Measurements from ENCODE around the gene SRMS. TPM values are rescaled to one million over a fixed set of nuclear protein-coding genes. Genes with fewer than 3 reads are reported as not detected.
A peak's percentile ranks its signal among the peaks of the same experiment; 100 is the strongest.

SRMS gene
- total and polyA plus RNA-seq, 4 donors = 0.06 TPM; not detected in 3

- no peak overlapping the region for H3K9ac ChIP-seq (ENCODE audit: insufficient read depth in 1 of 2, low read length in 2 of 2)
- H3K4me3 ChIP-seq = no peak overlapping the region
- H3K4me1 ChIP-seq (ENCODE audit: control insufficient read depth in 5 of 5, insufficient read depth in 5 of 5, low read length in 5 of 5) = no peaks in the 10 kb centered on the region
- DNase-seq = peak; percentile 13 to 39 (median 34)
- H3K27me3 ChIP-seq (ENCODE audit: control insufficient read depth in 3 of 3, insufficient read depth in 3 of 3, low read length in 2 of 3) = no peaks in the 10 kb centered on the region
- no peaks in the 10 kb centered on the region for H3K9me3 ChIP-seq (ENCODE audit: control insufficient read depth in 4 of 4, insufficient read depth in 3 of 4, low read length in 3 of 4)
- no peak for TF ChIP-seq CTCF (IDR thresholded peaks at IDR 0.05; ENCODE audit: control extremely low read depth, extremely low read depth)
- ATAC-seq (ENCODE audit: insufficient read depth, low FRiP score) = no peak
- peaks cover 8 to 53% (median 10%) of the 10 kb centered on the region in 4 donors for H3K36me3 ChIP-seq (ENCODE audit: control insufficient read depth in 4 of 4, insufficient read depth in 4 of 4, low read length in 4 of 4)
- 41 to 59% methylated on average over 19 of the region's 19 CpGs for WGBS, 2 donors
- no peak overlapping the region for H3K27ac ChIP-seq (ENCODE audit: low read depth in 1 of 2, low read length in 1 of 2)
Observed at GRCh38 chr20:63587776-63588591, 40.4 kb upstream of the SRMS start.

DNA sequence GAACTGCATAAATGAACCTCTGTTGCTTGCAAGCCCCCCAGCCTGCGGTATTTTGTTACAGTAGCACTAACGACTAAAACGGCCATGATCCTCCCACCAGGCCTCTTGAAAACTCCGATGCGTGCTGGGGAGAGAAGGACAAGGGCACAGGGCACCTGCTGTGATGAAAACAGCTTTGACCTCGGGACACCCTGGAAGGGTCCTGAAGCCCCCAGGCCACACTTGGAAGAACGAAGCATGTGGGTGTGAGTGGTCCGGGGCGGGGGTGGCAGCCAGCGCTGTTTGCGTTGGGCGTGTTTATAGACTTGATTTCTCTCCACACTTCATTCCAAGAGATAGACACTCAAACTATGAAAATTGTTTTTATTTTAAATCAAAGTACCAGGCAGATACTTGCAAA is 39.7 kb upstream of the SRMS start:
- peaks cover 7 to 46% (median 9%) of the 10 kb centered on the region in 4 donors for H3K36me3 ChIP-seq (ENCODE audit: control insufficient read depth in 4 of 4, insufficient read depth in 4 of 4, low read length in 4 of 4)
- ATAC-seq (ENCODE audit: insufficient read depth, low FRiP score) = no peak
- DNase-seq = no peak
- H3K4me1 ChIP-seq (ENCODE audit: control insufficient read depth in 5 of 5, insufficient read depth in 5 of 5, low read length in 5 of 5) = no peaks in the 10 kb centered on the region
- no peak overlapping the region for H3K27ac ChIP-seq (ENCODE audit: low read depth in 1 of 2, low read length in 1 of 2)
- H3K4me3 ChIP-seq = no peak overlapping the region
- H3K9ac ChIP-seq (ENCODE audit: insufficient read depth in 1 of 2, low read length in 2 of 2) = no peak overlapping the region
- H3K27me3 ChIP-seq (ENCODE audit: control insufficient read depth in 3 of 3, insufficient read depth in 3 of 3, low read length in 2 of 3) = no peaks in the 10 kb centered on the region
- 94 to 95% methylated on average over 12 of the region's 12 CpGs for WGBS, 2 donors
- no peak for TF ChIP-seq CTCF (IDR thresholded peaks at IDR 0.05; ENCODE audit: control extremely low read depth, extremely low read depth)
- no peaks in the 10 kb centered on the region for H3K9me3 ChIP-seq (ENCODE audit: control insufficient read depth in 4 of 4, insufficient read depth in 3 of 4, low read length in 3 of 4)

- H3K4me1 ChIP-seq (ENCODE audit: control insufficient read depth in 5 of 5, insufficient read depth in 5 of 5, low read length in 5 of 5) = no peaks in the 10 kb centered on the region
- H3K27me3 ChIP-seq (ENCODE audit: control insufficient read depth in 3 of 3, insufficient read depth in 3 of 3, low read length in 2 of 3) = no peaks in the 10 kb centered on the region
- H3K4me3 ChIP-seq = no peak overlapping the region
- H3K36me3 ChIP-seq (ENCODE audit: control insufficient read depth in 4 of 4, insufficient read depth in 4 of 4, low read length in 4 of 4) = peaks cover 5 to 42% (median 8%) of the 10 kb centered on the region in 4 donors
- no peaks in the 10 kb centered on the region for H3K9me3 ChIP-seq (ENCODE audit: control insufficient read depth in 4 of 4, insufficient read depth in 3 of 4, low read length in 3 of 4)
- TF ChIP-seq CTCF (IDR thresholded peaks at IDR 0.05; ENCODE audit: control extremely low read depth, extremely low read depth) = no peak
- no peak overlapping the region for H3K27ac ChIP-seq (ENCODE audit: low read depth in 1 of 2, low read length in 1 of 2)
- WGBS, 2 donors = 89 to 96% methylated on average over 16 to 17 of the region's 17 CpGs
- no peak overlapping the region for H3K9ac ChIP-seq (ENCODE audit: insufficient read depth in 1 of 2, low read length in 2 of 2)
- DNase-seq = no peak
- no peak for ATAC-seq (ENCODE audit: insufficient read depth, low FRiP score)
Observed at GRCh38 chr20:63586797-63587196, 39.2 kb upstream of the SRMS start.

Data from lung (tissue), 12 donors.